ENCODE data around the gene PHF19.

Gene PHF19

GRCh38 chr9:120845255-120845654, 31.7 kb downstream of the PHF19 start:
- Histone ChIP-seq H4K20me1 (no peaks in the 10 kb centered on the region), H3K27ac (no peak overlapping the region), H3K4me2 (no peak overlapping the region), H3K9ac (no peak overlapping the region), H3K4me1 (peaks cover 8% of the 10 kb centered on the region; the same call in 1 of the 2 replicates), H3K4me3 (no peak overlapping the region), H3K27me3 (peaks cover 28% of the 10 kb centered on the region), H3K9me3 (peaks cover 32% of the 10 kb centered on the region), H3K36me3 (no peaks in the 10 kb centered on the region)
- TF ChIP-seq Cebpa-rat (IDR thresholded peaks at IDR 0.05), result no peak

GRCh38 chr9:120842685-120843485, 34.1 kb downstream of the PHF19 start, which contains the start of gene PSMD5:
TSS of gene PSMD5 (minus strand) at chr9:120842922. CDS start at chr9:120842909, 13 bp downstream.
- peaks cover 32% of the 10 kb centered on the region for H3K9me3 ChIP-seq
- H4K20me1 ChIP-seq, result no peaks in the 10 kb centered on the region
- H3K9ac ChIP-seq, result 0 out of 2 replicates have a peak within 1 kb of the TSS, but pooled peaks have one; percentile 9
- peak within 1 kb of the TSS; percentile 59 for H3K4me2 ChIP-seq
- H3K36me3 ChIP-seq, result no peaks in the 10 kb centered on the region
- no peak for TF ChIP-seq Cebpa-rat (IDR thresholded peaks at IDR 0.05)
- no peak within 1 kb of the TSS for H3K27ac ChIP-seq
- H3K4me1 ChIP-seq, result peaks cover 8% of the 10 kb centered on the region; the same call in 1 of the 2 replicates
- peaks cover 28% of the 10 kb centered on the region for H3K27me3 ChIP-seq
- H3K4me3 ChIP-seq, result peak within 1 kb of the TSS; percentile 61

GRCh38 chr9:120841930-120842684, 34.9 kb downstream of the PHF19 start:
- TF ChIP-seq Cebpa-rat (IDR thresholded peaks at IDR 0.05), result no peak
- Histone ChIP-seq H3K4me3 (peak overlapping the region; percentile 61), H3K4me1 (peaks cover 8% of the 10 kb centered on the region; the same call in 1 of the 2 replicates)

GRCh38 chr9:120839146-120839545, 37.8 kb downstream of the PHF19 start:
- Histone ChIP-seq H4K20me1 (no peaks in the 10 kb centered on the region), H3K4me2 (no peak overlapping the region), H3K36me3 (no peaks in the 10 kb centered on the region), H3K27ac (no peak overlapping the region), H3K4me1 (peaks cover 8% of the 10 kb centered on the region; the same call in 1 of the 2 replicates), H3K9ac (no peak overlapping the region), H3K9me3 (peaks cover 32% of the 10 kb centered on the region), H3K27me3 (peaks cover 27% of the 10 kb centered on the region), H3K4me3 (no peak overlapping the region)
- no peak for TF ChIP-seq Cebpa-rat (IDR thresholded peaks at IDR 0.05)

More at GRCh38 chr9:120841930-120842684, 34.9 kb downstream of the PHF19 start:
- H3K4me2 ChIP-seq, result peak overlapping the region; percentile 59
- no peaks in the 10 kb centered on the region for H4K20me1 ChIP-seq
- peaks cover 32% of the 10 kb centered on the region for H3K9me3 ChIP-seq
- H3K9ac ChIP-seq, result 0 out of 2 replicates have a peak overlapping the region, but pooled peaks have one; percentile 9
- no peaks in the 10 kb centered on the region for H3K36me3 ChIP-seq
- peaks cover 28% of the 10 kb centered on the region for H3K27me3 ChIP-seq
- H3K27ac ChIP-seq, result no peak overlapping the region

- H3K27me3 ChIP-seq, result peaks cover 15% of the 10 kb centered on the region
- H3K4me2 ChIP-seq, result no peak overlapping the region
- TF ChIP-seq Cebpa-rat (IDR thresholded peaks at IDR 0.05), result no peak
- peaks cover 20% of the 10 kb centered on the region for H3K9me3 ChIP-seq
- H3K4me3 ChIP-seq, result no peak overlapping the region
- no peaks in the 10 kb centered on the region for H4K20me1 ChIP-seq
- H3K4me1 ChIP-seq, result peaks cover 6% of the 10 kb centered on the region; the same call in 1 of the 2 replicates
- no peak overlapping the region for H3K27ac ChIP-seq
- H3K36me3 ChIP-seq, result no peaks in the 10 kb centered on the region
- no peak overlapping the region for H3K9ac ChIP-seq
Measured at GRCh38 chr9:120837921-120838320, 39.1 kb downstream of the PHF19 start.

DNA sequence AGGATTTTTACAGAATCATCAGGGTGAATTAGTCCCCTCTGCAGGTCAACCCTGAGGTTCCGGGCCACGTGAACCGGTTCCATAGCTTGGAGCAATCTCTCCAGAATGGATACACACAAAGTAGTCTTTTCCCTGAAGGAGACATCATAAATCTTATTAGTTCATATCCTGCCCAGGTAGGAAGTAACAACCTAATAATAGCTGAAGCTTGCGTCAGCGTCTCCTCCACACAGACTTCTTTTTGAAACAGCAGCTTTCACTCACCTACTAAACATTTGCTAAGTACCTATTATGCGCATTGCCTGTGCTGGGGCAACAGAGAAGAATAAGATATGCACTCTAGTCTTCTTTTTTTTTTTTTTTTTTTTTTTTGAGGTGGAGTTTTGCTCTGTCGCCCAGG, 43.7 kb downstream of the PHF19 start:
- H3K9ac ChIP-seq, result no peak overlapping the region
- H4K20me1 ChIP-seq, result no peaks in the 10 kb centered on the region
- TF ChIP-seq Cebpa-rat (IDR thresholded peaks at IDR 0.05), result no peak
- H3K4me3 ChIP-seq, result no peak overlapping the region
- no peaks in the 10 kb centered on the region for H3K36me3 ChIP-seq
- H3K4me2 ChIP-seq, result no peak overlapping the region
- H3K4me1 ChIP-seq, result no peaks in the 10 kb centered on the region
- H3K27me3 ChIP-seq, result no peaks in the 10 kb centered on the region
- no peaks in the 10 kb centered on the region for H3K9me3 ChIP-seq
- no peak overlapping the region for H3K27ac ChIP-seq

GRCh38 chr9:120832807-120833206, 44.2 kb downstream of the PHF19 start:
- H3K4me1 ChIP-seq, result no peaks in the 10 kb centered on the region
- no peaks in the 10 kb centered on the region for H4K20me1 ChIP-seq
- H3K9ac ChIP-seq, result no peak overlapping the region
- no peaks in the 10 kb centered on the region for H3K36me3 ChIP-seq
- no peaks in the 10 kb centered on the region for H3K27me3 ChIP-seq
- H3K9me3 ChIP-seq, result no peaks in the 10 kb centered on the region
- TF ChIP-seq Cebpa-rat (IDR thresholded peaks at IDR 0.05), result no peak
- no peak overlapping the region for H3K4me3 ChIP-seq
- H3K4me2 ChIP-seq, result no peak overlapping the region
- H3K27ac ChIP-seq, result no peak overlapping the region

GRCh38 chr9:120830865-120831264, 46.1 kb downstream of the PHF19 start:
- H3K4me3 ChIP-seq, result no peak overlapping the region
- H3K9me3 ChIP-seq, result no peaks in the 10 kb centered on the region
- no peaks in the 10 kb centered on the region for H3K36me3 ChIP-seq
- H3K4me1 ChIP-seq, result no peaks in the 10 kb centered on the region
- no peaks in the 10 kb centered on the region for H4K20me1 ChIP-seq
- H3K4me2 ChIP-seq, result no peak overlapping the region
- H3K27me3 ChIP-seq, result no peaks in the 10 kb centered on the region
- no peak overlapping the region for H3K9ac ChIP-seq
- no peak for TF ChIP-seq Cebpa-rat (IDR thresholded peaks at IDR 0.05)
- no peak overlapping the region for H3K27ac ChIP-seq

- H4K20me1 ChIP-seq, result no peaks in the 10 kb centered on the region
- no peaks in the 10 kb centered on the region for H3K9me3 ChIP-seq
- H3K27me3 ChIP-seq, result no peaks in the 10 kb centered on the region
- H3K27ac ChIP-seq, result no peak overlapping the region
- H3K36me3 ChIP-seq, result no peaks in the 10 kb centered on the region
- H3K4me2 ChIP-seq, result no peak overlapping the region
- H3K4me1 ChIP-seq, result no peaks in the 10 kb centered on the region
- no peak overlapping the region for H3K4me3 ChIP-seq
- H3K9ac ChIP-seq, result no peak overlapping the region
- no peak for TF ChIP-seq Cebpa-rat (IDR thresholded peaks at IDR 0.05)
Measured at GRCh38 chr9:120830151-120830550, 46.8 kb downstream of the PHF19 start.

- Histone ChIP-seq H4K20me1 (no peaks in the 10 kb centered on the region), H3K27ac (no peak overlapping the region), H3K4me3 (no peak overlapping the region), H3K9me3 (no peaks in the 10 kb centered on the region), H3K4me1 (no peaks in the 10 kb centered on the region), H3K4me2 (no peak overlapping the region), H3K36me3 (no peaks in the 10 kb centered on the region), H3K27me3 (no peaks in the 10 kb centered on the region), H3K9ac (no peak overlapping the region)
- no peak for TF ChIP-seq Cebpa-rat (IDR thresholded peaks at IDR 0.05)
Measured at GRCh38 chr9:120829650-120830049, 47.3 kb downstream of the PHF19 start.
